Measurements from ENCODE around the gene HTT-AS. TPM values are rescaled to one million over a fixed set of nuclear protein-coding genes. Genes with fewer than 3 reads are reported as not detected.

HTT-AS gene
- total RNA-seq, 1 experiment from 2014 or later = not detected

DNA sequence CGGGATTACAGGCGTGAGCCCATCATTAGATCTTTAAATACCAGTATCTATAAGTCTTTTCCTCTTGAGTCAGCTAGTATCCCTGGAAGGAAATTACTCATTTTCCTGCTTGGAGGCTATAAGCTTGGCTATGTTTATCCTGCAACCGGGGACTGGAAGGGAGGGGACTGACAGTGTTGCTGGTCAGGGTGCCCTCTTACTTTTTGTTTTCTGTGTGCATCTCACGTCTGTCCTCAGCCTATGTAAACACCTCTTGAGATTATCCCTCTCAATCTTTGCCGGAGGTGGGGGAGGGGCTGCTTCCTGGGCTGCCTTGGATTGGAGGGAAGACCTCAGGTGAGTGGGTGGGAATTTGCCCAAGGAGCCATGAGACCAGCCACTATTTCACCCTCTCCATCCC, 37.1 kb upstream of the HTT-AS start:
- Histone ChIP-seq H3K4me3 (ENCODE audit: low read depth, low read length, poor library complexity, severe bottlenecking) (no peak overlapping the region), H3K4me1 (ENCODE audit: insufficient read depth, low read length, poor library complexity, severe bottlenecking) (peaks cover 30% of the 10 kb centered on the region), H3K36me3 (ENCODE audit: insufficient read depth, low read length, poor library complexity, severe bottlenecking) (peaks cover 51% of the 10 kb centered on the region), H3K27ac (ENCODE audit: low read depth, low read length, poor library complexity, severe bottlenecking) (no peak overlapping the region), H3K27me3 (replicated peaks; ENCODE audit: insufficient read depth, low read depth, low read length, poor library complexity) (no peaks in the 10 kb centered on the region), H3K9me3 (ENCODE audit: low read depth, low read length, poor library complexity, severe bottlenecking) (no peaks in the 10 kb centered on the region)
- peak; percentile 60 for DNase-seq (ENCODE audit: low spot score)
- BruUV-seq (replicated peaks) = no TSS peak
- ChIA-PET POLR2A (ENCODE audit: low non-redundant PET) (interaction anchor here (0.6 kb wide), 2 partner anchors 59 to 223 kb away, joined by 3 to 4 read pairs; no protein-coding TSS in a partner anchor), CTCF (no interaction called here)
- intact Hi-C loops (cut with micrococcal nuclease; ENCODE audit: unreplicated experiment) = no loop called here
- TF ChIP-seq, protein P1, sequence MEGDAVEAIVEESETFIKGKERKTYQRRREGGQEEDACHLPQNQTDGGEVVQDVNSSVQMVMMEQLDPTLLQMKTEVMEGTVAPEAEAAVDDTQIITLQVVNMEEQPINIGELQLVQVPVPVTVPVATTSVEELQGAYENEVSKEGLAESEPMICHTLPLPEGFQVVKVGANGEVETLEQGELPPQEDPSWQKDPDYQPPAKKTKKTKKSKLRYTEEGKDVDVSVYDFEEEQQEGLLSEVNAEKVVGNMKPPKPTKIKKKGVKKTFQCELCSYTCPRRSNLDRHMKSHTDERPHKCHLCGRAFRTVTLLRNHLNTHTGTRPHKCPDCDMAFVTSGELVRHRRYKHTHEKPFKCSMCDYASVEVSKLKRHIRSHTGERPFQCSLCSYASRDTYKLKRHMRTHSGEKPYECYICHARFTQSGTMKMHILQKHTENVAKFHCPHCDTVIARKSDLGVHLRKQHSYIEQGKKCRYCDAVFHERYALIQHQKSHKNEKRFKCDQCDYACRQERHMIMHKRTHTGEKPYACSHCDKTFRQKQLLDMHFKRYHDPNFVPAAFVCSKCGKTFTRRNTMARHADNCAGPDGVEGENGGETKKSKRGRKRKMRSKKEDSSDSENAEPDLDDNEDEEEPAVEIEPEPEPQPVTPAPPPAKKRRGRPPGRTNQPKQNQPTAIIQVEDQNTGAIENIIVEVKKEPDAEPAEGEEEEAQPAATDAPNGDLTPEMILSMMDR (conservative IDR thresholded peaks at IDR 0.05; ENCODE audit: low read depth, low read length) = no peak
- TF ChIP-seq EZH2 (IDR thresholded peaks at IDR 0.05; ENCODE audit: borderline replicate concordance, low read depth, low read length, poor library complexity, severe bottlenecking) = no peak

DNA sequence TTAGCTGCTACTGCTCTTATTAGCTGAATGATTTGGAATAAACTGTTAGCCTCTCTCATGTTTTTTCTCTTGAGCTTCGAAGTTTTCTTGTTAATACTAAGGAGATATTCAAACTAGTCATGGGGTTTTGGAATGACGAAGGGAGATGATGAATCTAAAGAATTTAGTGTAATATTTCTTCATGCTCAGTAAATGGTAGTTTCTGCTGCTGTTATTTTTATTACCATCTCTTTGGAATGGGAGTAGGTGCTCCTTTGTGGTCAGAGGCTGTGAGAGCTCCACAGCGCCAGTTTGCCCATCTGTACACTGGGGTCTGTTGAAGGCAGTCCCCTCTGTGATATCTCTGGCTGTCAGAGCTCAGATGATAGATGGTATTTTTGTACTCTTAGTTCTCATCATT, 33.9 kb upstream of the HTT-AS start:
- TF ChIP-seq, protein P1 (conservative IDR thresholded peaks at IDR 0.05; ENCODE audit: low read depth, low read length) = no peak
- TF ChIP-seq EZH2 (IDR thresholded peaks at IDR 0.05; ENCODE audit: borderline replicate concordance, low read depth, low read length, poor library complexity, severe bottlenecking) = no peak
- H3K27me3 ChIP-seq (replicated peaks; ENCODE audit: insufficient read depth, low read depth, low read length, poor library complexity) = no peaks in the 10 kb centered on the region
- peaks cover 32% of the 10 kb centered on the region for H3K36me3 ChIP-seq (ENCODE audit: insufficient read depth, low read length, poor library complexity, severe bottlenecking)
- peak overlapping the region; percentile 82 for H3K27ac ChIP-seq (ENCODE audit: low read depth, low read length, poor library complexity, severe bottlenecking)
- ChIA-PET POLR2A (ENCODE audit: low non-redundant PET) (no interaction called here), CTCF (interaction anchor here (1.2 to 1.7 kb wide), 3 partner anchors 15 to 772 kb away, joined by 3 to 8 read pairs (median 5); no protein-coding TSS in a partner anchor)
- no peak overlapping the region for H3K4me3 ChIP-seq (ENCODE audit: low read depth, low read length, poor library complexity, severe bottlenecking)
- peak; percentile 48 for DNase-seq (ENCODE audit: low spot score)
- intact Hi-C loops (cut with micrococcal nuclease; ENCODE audit: unreplicated experiment) = loop anchor here (5.0 kb wide), 4 partner anchors 94 to 374 kb away; partner anchors contain the start of gene HGFAC
- no TSS peak for BruUV-seq (replicated peaks)
- no peaks in the 10 kb centered on the region for H3K9me3 ChIP-seq (ENCODE audit: low read depth, low read length, poor library complexity, severe bottlenecking)
- H3K4me1 ChIP-seq (ENCODE audit: insufficient read depth, low read length, poor library complexity, severe bottlenecking) = peaks cover 30% of the 10 kb centered on the region

DNA sequence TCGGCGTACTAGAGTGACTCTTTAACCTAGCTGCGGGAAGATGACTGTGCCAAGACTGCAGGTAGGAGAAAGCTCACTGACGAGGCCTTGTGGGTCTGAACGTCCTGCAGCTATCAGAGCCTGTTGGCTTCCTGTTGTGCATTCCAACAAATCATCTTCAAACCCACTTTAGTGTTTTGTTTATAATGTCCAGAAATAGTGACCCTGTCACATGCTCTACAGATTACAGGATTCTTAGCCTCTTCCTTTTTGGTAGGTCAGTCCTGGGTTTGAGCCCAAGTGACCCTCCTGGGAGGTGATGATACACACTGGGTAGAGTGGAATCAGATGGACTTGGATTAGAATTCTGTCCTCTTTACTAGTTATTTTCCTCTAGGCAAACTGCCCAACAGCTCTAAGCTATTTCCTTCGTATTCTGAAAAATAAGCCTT, 33.4 kb upstream of the HTT-AS start:
- peaks cover 32% of the 10 kb centered on the region for H3K36me3 ChIP-seq (ENCODE audit: insufficient read depth, low read length, poor library complexity, severe bottlenecking)
- intact Hi-C loops (cut with micrococcal nuclease; ENCODE audit: unreplicated experiment) = loop anchor here (2.0 to 5.0 kb wide), 5 partner anchors 29 to 375 kb away; partner anchors contain the start of gene HGFAC
- H3K27me3 ChIP-seq (replicated peaks; ENCODE audit: insufficient read depth, low read depth, low read length, poor library complexity) = no peaks in the 10 kb centered on the region
- DNase-seq (ENCODE audit: low spot score) = peak; percentile 12
- no peaks in the 10 kb centered on the region for H3K9me3 ChIP-seq (ENCODE audit: low read depth, low read length, poor library complexity, severe bottlenecking)
- H3K4me1 ChIP-seq (ENCODE audit: insufficient read depth, low read length, poor library complexity, severe bottlenecking) = peaks cover 30% of the 10 kb centered on the region
- peak overlapping the region; percentile 82 for H3K27ac ChIP-seq (ENCODE audit: low read depth, low read length, poor library complexity, severe bottlenecking)
- CTCF ChIA-PET = interaction anchor here (1.2 to 1.7 kb wide), 3 partner anchors 15 to 773 kb away, joined by 3 to 8 read pairs (median 5); no protein-coding TSS in a partner anchor
- TF ChIP-seq, protein P1 (conservative IDR thresholded peaks at IDR 0.05; ENCODE audit: low read depth, low read length) = no peak
- no peak for TF ChIP-seq EZH2 (IDR thresholded peaks at IDR 0.05; ENCODE audit: borderline replicate concordance, low read depth, low read length, poor library complexity, severe bottlenecking)
- no TSS peak for BruUV-seq (replicated peaks)
- H3K4me3 ChIP-seq (ENCODE audit: low read depth, low read length, poor library complexity, severe bottlenecking) = no peak overlapping the region
- POLR2A ChIA-PET (ENCODE audit: low non-redundant PET) = no interaction called here
